GM18873 (cell line): ENCODE data around the gene NUP160.
"Not testable (repeated sequence)": the region's sequence is repeated elsewhere in the genome, so short reads cannot be mapped to it uniquely, and the experiment has no call there.

Experiments
- ATAC-seq: cut with Tn5 transposase; IDR thresholded peaks from one replicate; pipeline ENCODE4 v1.9.1; 2021; ENCODE audit warnings: mild to moderate bottlenecking, moderate library complexity, moderate number of reproducible peaks; ENCODE audit not compliant: unreplicated experiment, low FRiP score

Gene NUP160

DNA sequence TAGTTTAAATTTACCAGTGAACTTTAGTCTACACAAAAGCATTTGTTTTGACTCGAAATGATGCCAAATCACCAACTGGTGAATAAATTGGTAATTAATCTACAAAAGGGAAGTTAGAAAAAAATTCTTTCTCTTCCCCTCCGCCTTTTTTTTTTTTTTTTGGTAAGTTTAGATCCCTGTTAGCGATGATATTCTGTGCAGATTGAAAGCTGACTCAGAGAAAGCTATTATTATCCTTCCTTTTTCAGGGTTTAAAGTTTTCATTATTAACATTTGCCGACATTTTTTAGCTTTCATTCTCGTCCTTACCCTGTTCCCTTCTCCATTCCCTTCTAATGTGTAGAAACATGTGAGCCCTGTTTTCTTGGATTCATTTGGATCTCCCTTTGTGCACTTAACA, 16.8 kb upstream of the NUP160 start:
- ATAC-seq = no peak

- no peak for ATAC-seq
These were observed 15.8 kb upstream of the NUP160 start for GRCh38 chr11:47863898-47864430.

DNA sequence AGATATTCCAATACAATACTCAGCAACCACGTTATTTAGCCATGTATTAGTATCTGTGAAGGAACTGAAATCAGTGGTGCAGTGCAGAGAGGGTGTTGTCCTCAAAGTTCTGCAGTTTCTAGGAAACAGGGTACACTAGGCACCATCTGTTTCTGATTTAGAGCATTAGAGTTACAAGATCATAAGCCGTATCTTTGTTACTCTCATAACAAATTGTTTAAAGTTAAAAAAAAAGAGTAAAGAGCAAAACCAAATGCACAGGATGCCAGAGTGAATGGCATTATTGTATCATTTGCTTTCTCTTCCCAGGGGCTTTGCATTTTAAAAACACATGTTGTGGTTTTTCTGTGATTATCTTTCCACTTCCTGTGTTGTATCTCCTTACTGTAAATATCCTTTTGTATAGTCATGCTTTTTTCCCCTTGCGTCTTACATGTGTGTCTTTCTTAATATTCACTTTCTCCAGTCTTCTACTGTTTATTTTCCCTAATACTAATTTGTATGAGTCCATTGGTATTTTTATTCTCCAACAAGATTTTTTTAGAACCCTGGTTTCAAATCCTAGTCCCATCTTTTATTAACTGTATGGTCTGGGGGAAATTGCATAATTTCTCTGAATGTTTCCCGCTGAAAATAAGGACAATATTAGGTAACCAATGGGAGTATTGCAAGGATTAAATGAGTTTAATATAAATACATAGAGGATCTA, 15.2 kb upstream of the NUP160 start:
- ATAC-seq = no peak

DNA sequence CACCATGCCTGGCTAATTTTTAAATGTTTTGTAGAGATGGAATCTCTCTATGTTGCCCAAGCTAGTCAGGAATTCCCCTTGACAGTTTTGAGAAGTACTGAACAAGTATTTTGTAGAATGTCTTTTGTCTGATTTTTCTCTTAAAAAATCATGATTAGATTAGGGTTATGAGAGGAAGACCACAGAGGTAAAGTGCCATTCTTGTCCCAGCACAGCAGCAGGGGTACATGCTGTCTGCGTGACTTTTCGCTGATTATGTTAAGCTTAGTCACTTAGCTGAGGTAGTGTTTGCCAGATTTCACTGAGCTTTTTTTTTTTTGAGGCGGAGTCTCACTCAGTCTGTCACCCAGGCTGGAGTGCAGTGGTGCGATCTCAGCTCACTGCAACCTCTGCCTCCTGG, 13.6 kb upstream of the NUP160 start:
- ATAC-seq = no peak

GRCh38 chr11:47860536-47860935, 12.4 kb upstream of the NUP160 start:
- ATAC-seq = no peak

DNA sequence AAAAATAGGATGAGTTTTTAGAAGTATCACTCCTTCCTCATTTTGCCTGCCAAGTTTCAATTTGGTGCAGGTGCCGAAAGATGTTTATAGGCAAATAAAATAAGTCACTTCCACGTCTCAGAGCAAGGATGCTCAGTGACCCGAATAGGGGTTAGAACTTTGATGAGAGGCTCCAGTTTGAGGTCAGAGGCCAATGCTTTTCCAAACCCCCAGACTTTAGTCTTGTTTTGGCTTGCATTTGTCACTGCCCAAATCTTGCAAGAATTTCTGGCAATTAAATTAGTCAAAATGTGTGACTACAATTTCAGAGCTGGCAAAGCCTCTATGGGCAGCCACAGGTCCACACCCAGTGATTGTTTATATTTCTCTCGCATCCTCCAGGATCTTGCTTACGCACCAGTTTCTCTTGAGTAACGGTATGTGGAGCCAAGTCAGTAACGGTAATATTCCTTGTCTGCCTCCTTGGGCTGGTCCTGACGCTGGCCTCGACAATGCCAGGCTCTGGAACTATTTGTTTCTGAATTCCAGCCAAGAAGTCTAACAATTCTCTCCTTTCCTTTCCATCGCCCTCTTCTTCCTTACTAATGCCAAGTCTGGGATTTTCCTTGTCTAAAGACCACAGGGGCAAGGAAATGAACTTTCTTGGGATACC, 9.9 kb upstream of the NUP160 start:
- no peak for ATAC-seq

- no peak for ATAC-seq
These were observed 9.3 kb upstream of the NUP160 start for GRCh38 chr11:47857485-47857884.

DNA sequence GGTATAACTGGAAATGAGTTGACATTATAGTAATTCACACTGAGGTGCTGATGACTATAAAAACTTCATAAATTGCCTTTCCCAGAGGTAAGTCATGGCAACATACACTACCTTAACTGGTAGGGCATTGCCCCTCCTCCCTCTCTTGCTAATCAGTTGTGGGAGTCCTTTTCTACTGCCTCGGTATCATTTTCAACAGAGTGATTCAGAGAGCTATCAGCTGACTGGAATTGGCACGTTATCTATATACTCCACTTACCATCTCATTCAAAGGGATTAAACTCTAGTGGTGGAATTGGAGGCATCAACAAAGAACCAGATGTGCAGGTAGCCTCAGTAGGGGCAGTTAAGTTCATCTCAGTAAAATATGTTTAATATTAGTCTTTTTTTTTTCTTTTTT, 8.0 kb upstream of the NUP160 start:
- no peak for ATAC-seq

DNA sequence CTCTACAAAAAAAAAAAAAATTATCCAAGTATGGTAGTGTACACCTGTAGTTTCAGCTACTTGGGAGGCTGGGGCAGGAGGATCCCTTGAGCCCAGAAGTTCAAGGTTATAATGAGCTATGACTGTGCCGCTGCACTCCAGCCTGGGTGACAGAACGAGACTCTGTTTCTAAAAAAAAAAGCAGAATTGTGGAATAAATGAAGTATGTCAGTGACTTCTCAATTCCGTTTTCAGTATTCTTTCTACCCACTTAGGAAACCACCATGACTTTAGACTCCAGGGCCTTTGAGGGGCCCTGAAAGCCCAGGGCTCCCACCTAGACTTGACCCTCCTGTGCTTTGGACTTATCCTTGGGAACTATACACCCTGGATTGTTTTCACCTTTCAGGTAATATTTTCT, 6.5 kb upstream of the NUP160 start:
- peak; percentile 51 for ATAC-seq

GRCh38 chr11:47852053-47852452, 3.9 kb upstream of the NUP160 start:
- no peak for ATAC-seq

GRCh38 chr11:47850337-47850736, 2.2 kb upstream of the NUP160 start:
- ATAC-seq = peak; percentile 49

GRCh38 chr11:47848700-47849155, 578 bp upstream of the NUP160 start:
- ATAC-seq = no peak

GRCh38 chr11:47847537-47847891, 636 bp downstream of the NUP160 start:
- ATAC-seq = no peak

GRCh38 chr11:47846998-47847397, 1.2 kb downstream of the NUP160 start:
- ATAC-seq = no peak

GRCh38 chr11:47843361-47844055, 4.6 kb downstream of the NUP160 start:
- ATAC-seq = no peak

DNA sequence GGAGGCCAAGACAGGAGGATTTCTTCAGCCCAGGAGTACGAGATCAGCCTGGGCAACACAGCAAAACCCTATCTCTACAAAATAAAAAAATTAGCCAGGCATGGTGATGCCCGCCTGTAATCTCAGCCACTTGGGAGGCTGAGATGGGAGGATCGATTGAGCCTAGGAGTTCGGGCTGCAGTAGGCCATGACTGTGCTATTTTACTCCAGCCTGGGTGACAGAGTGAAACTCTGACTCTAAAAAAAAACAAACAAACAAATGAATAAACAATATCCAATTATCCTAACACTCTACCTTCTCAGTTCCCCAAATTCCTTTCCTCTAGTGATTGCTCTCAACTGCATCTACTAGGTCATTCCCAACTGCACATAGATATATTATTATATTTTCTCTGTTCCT, 5.4 kb downstream of the NUP160 start:
- no peak for ATAC-seq

- no peak for ATAC-seq
These were observed 10.2 kb downstream of the NUP160 start for GRCh38 chr11:47837929-47838328.

GRCh38 chr11:47837292-47837691, 10.9 kb downstream of the NUP160 start:
- ATAC-seq = no peak

DNA sequence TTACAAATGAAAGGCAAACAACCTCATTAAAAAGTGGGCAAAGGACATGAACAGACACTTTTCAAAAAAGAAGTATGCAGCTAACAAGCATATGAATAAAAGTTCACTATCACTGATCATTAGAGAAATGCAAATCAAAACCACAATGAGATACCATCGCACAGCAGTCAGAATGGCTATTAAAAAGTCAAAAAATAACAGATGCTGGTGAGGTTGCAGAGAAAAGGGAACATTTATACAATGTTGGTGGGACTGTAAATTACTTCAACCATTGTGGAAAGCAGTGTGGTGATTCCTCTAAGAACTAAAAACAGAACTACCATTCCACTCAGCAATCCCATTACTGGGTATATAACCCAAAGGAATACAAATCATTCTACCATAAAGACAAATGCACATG, 18.1 kb downstream of the NUP160 start:
- ATAC-seq = not testable (repeated sequence)

DNA sequence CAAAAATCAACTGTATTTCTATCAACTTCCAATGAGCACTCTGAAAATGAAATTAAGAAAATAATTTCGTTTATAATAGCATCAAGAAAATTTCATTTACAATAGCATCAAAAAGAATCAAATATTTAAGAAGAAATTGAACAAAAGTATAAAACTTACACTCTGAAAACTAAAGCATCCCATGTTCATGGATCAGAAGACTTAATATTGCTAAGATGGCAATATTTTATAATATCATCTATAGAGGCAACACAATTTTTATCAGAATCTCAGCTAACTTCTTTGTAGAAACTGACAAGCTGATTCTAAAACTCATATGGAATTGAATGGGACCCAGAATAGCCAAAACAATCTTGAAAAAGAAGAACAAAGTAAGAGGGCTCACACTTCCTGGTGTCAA, 19.9 kb downstream of the NUP160 start:
- no peak for ATAC-seq

GRCh38 chr11:47822664-47823063, 25.5 kb downstream of the NUP160 start:
- not testable (repeated sequence) for ATAC-seq
